ENCODE data around the gene EPAS1. TPM values are rescaled to one million over a fixed set of nuclear protein-coding genes. Genes with fewer than 3 reads are reported as not detected.

Gene EPAS1
- total and polyA plus RNA-seq, 9 of the 15 experiments (the other 6 are each of a cell fraction or from before 2014, with no cell fraction given) = 0.25 to 11.2 (median 4.1) TPM

- TF ChIP-seq NKRF (IDR thresholded peaks at IDR 0.05; ENCODE audit: borderline replicate concordance) = no peak
- no peak for TF ChIP-seq ZBTB26 (CRISPR knock-in tag; IDR thresholded peaks at IDR 0.05)
- no peak for TF ChIP-seq ZNF79 (CRISPR knock-in tag; IDR thresholded peaks at IDR 0.05; ENCODE audit: low read depth)
Measured at GRCh38 chr2:46346719-46347118, 49.5 kb downstream of the EPAS1 start (continued).

- ChIA-PET POLR2A (interaction anchor here (0.8 kb wide), 1 partner anchor 29 kb away, joined by 3 read pairs; no protein-coding TSS in a partner anchor), CTCF (ENCODE audit: low intra/inter-chr PET ratio) (no interaction called here)
- Histone ChIP-seq H3K36me3 (ENCODE audit: control insufficient read depth, insufficient read depth, low read length) (no peaks in the 10 kb centered on the region; the same call in 2 of the 3 replicates), H3K4me2 (ENCODE audit: insufficient read depth, low read length) (no peak overlapping the region), H3K4me3 (no peak overlapping the region), H3K9me3 (replicated peaks; ENCODE audit: control insufficient read depth, insufficient read depth, low read depth, low read length) (no peaks in the 10 kb centered on the region), H3K9me1 (ENCODE audit: control insufficient read depth, insufficient read depth, low read length) (no peaks in the 10 kb centered on the region), H3K9ac (ENCODE audit: insufficient read depth in 1 of 2, low read depth in 2 of 2, low read length in 2 of 2) (no peak overlapping the region), H3K27me3 (ENCODE audit: control insufficient read depth in 2 of 2, insufficient read depth in 2 of 2, low read length in 2 of 2) (no peaks in the 10 kb centered on the region), H3K79me2 (ENCODE audit: control insufficient read depth, insufficient read depth, low read length) (no peaks in the 10 kb centered on the region), H3K27ac (ENCODE audit: extremely low read depth, low read depth, low read length) (no peak overlapping the region), H2AFZ (ENCODE audit: low read depth, low read length) (no peak overlapping the region), H4K20me1 (replicated peaks; ENCODE audit: control insufficient read depth, insufficient read depth, low read length) (no peaks in the 10 kb centered on the region), H3K4me1 (replicated peaks in 1 of 2; ENCODE audit: control insufficient read depth in 2 of 2, insufficient read depth in 2 of 2, low read length in 2 of 2) (peaks cover 7 to 9% of the 10 kb centered on the region in 2 experiments)
- TF ChIP-seq ZNF583 (CRISPR knock-in tag; IDR thresholded peaks at IDR 0.05) (no peak), RBM14 (IDR thresholded peaks at IDR 0.05; ENCODE audit: borderline replicate concordance, insufficient read depth, low read depth, low read length) (no peak)
- FAIRE-seq (no peak), ATAC-seq (no peak), DNase-seq (ENCODE audit: extremely low read depth in 1 of 4, low spot score in 3 of 4) (no peak)
- no TSS peak for BruUV-seq (replicated peaks)
- WGBS (ENCODE audit: insufficient coverage, low coverage, missing lambda C conversion rate) = 84% methylated on average over 11 of the region's 11 CpGs
- intact Hi-C loops (cut with micrococcal nuclease) = no loop called here
- in situ Hi-C loops (cut with MboI) = no loop called here
Measured at GRCh38 chr2:46347648-46348280, 50.6 kb downstream of the EPAS1 start.
